HG03097 (cell line): ENCODE measurements around the gene EDNRA.

Source experiments
- ATAC-seq: cut with Tn5 transposase; IDR thresholded peaks from one replicate; pipeline ENCODE4 v1.9.1; 2021; ENCODE audit not compliant: unreplicated experiment, low FRiP score

EDNRA gene

DNA sequence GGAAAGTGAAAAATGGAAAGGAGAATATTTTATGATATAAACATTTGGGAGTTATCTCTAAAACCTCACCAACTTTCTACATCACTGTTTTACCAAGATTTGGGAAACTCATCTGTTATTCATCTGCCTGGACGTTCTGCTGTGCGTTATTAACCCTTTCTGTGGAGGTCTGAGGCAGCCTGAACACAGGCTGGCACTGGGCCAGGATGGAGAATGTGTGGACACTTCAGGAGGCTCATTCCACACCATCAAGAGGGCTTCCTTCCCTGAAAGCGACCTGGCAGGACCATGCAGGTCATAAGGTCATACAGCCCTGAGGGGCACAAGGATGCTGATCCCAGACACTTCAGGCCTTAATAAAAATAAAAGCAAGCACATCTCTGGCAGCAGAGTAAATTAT is 105.1 kb downstream of the EDNRA start:
- ATAC-seq, result no peak

DNA sequence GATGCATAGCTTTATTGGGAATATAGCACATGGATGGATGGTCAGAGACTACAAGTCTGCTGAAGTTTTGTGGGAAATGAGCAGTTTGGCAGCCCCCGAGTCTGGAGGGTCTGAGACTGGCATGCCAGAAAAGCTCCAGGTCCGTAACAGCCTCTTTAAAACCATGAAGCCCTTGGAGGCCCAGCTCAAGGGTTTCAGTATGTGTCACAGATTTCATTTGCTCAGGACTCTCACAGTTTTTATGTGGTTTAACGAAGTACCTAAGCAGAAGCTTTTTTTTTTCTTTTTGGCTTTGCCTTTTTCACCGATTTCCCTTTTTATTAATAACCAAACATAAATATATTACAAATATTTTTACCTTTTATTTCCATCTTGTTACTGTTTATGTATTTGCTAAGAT is 105.7 kb downstream of the EDNRA start:
- no peak for ATAC-seq

DNA sequence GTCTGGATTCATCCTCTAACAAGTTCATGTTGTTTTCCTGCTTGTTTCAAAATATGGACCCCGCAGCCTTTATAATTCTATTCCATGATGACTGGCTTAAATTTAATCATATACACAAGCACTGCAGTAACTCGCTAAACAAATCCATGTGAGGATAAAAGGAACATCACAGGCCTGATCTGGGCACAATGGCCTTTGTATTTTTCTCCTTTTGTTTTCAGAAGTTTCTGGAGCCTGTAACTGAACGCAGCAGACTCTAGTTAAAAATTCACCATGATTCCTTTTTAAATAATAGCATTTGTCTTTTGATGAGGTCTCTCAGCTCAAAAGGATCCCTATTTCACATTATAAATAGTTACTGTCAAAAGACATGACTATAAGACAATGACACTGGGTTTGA is 106.1 kb downstream of the EDNRA start:
- ATAC-seq, result no peak

DNA sequence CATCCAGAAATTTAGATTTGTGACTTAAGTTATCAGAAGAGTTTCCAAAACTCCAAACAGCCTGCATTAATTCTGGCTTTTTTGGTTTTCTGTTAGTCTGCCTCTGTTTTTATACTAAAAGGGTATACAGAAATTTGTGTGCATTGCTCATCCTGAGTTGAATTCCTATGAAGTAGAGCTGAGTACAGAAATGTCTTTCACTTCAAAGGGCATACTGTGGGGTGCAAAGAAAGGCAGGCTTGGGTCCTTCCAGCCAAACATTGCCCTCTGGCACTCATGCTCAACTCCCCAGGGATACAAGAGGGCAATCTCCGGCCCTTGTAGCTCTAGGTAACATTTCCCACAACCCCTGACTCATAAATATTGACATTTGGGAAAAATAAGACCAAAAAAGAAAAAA is 108.7 kb downstream of the EDNRA start:
- no peak for ATAC-seq

DNA sequence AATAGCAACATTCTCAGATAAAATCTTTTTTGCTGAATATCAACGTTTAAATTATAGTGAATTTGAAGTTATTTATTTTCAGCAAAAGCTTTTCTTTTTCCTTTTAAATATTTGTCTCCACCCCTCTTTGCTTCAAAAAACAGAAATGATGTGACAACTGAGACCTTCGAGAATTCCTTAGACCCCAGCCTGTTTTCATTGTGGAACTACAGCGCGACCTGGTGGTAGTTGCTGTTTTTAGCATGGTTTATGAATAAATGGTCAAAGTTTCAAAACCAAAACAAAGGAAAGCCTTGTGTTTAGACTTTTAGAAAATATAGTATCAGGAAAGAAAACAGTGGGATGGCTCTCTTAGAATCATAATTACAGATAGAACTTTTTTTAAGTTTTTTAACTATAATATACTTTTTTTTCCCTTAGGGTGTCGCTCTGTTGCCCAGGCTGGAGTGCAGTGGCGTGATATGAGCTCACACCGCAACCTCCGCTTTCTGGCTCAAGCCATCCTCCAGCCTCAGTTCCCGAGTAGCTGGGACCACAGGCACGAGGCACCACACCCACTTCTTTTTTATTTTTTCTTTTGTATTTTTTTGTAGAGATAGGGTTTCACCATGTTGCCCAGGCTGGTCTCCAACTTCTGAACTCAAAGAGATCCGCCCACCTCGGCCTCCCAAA is 109.5 kb downstream of the EDNRA start:
- no peak for ATAC-seq

DNA sequence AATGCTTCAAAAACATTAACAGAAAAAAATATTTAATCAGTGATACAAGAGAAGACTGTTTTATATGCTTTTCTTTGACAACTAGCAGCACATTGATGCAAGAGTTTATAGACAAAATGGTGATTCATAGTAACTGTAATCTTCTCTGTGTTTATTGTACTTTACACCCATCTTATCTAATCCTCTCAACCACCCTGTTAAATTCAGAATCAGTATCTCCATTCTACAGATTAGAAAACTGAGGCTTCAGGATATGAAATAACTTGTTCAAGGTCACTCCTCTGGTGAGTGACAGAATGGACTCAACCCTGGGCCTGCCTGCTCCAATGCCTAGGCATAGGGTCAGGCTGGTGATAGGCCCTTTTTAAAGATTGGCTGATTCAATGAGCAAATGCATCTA is 110.2 kb downstream of the EDNRA start:
- no peak for ATAC-seq

DNA sequence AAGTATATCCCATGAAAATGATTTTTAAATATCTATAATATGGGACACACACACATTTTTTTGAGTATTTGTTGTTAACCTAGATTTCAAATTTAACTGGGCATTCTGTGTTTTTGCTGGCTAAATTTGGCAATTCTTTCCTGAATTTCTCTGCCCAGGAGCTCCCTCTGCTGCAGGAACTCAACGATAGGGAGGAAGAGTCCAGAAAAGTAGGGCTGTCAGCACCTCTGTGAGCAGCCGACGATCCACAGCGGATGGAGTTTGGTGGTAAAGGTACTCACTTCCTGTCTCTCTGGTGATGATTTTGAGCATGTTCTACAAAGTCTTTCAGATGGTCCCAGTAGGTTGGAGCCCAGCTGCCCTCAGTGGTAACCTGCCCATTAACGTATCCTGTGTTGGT is 113.2 kb downstream of the EDNRA start:
- ATAC-seq, result no peak
